Measurements from ENCODE around the gene SEC61B.
A peak's percentile ranks its signal among the peaks of the same experiment; 100 is the strongest.

The SEC61B gene

DNA sequence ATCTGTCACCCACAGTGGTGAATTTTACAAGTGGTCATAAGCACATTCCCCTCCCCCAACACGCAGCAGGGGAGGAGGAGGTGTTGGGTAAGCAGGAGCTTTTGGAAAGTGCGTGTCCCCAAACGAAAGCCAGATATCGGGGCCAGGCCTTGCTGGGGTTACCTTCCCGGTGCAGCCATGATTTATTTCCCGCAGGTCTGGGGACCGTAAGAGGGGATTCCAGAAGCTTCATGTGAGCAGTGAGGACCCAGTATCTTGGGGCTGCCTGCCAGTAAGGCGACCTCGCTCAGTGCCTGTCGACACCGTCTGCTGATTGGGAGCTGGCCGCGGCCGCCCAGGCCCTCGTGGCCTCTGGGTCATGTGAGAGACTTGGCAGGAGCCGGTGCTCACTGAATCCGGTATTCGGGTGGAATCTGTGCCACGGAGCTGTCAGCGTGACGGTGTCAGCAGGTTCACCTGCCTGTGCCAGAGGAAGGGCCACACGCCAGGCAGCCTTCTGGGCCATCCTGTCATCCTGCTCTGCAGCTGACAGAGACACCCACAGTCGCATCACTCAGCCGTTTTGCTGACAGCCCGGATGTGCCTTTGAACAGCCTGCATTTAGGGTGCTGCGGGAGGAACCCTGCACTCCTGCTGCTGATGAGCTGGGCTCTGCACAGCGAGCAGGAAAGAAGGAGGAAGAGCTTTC lies 37.3 kb downstream of the SEC61B start:
- TF ChIP-seq, protein P1, sequence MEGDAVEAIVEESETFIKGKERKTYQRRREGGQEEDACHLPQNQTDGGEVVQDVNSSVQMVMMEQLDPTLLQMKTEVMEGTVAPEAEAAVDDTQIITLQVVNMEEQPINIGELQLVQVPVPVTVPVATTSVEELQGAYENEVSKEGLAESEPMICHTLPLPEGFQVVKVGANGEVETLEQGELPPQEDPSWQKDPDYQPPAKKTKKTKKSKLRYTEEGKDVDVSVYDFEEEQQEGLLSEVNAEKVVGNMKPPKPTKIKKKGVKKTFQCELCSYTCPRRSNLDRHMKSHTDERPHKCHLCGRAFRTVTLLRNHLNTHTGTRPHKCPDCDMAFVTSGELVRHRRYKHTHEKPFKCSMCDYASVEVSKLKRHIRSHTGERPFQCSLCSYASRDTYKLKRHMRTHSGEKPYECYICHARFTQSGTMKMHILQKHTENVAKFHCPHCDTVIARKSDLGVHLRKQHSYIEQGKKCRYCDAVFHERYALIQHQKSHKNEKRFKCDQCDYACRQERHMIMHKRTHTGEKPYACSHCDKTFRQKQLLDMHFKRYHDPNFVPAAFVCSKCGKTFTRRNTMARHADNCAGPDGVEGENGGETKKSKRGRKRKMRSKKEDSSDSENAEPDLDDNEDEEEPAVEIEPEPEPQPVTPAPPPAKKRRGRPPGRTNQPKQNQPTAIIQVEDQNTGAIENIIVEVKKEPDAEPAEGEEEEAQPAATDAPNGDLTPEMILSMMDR (IDR thresholded peaks at IDR 0.05), result no peak
- peak; percentile 34 for DNase-seq
- Mint-ChIP-seq H3K36me3 (ENCODE audit: low read depth) (no peaks in the 10 kb centered on the region), H3K4me1 (peaks cover 24% of the 10 kb centered on the region), H3K27ac (no peak overlapping the region), H3K4me3 (no peak overlapping the region), H3K9me3 (no peaks in the 10 kb centered on the region), H3K27me3 (ENCODE audit: low read depth, poor library complexity) (peaks cover 7% of the 10 kb centered on the region)

DNA sequence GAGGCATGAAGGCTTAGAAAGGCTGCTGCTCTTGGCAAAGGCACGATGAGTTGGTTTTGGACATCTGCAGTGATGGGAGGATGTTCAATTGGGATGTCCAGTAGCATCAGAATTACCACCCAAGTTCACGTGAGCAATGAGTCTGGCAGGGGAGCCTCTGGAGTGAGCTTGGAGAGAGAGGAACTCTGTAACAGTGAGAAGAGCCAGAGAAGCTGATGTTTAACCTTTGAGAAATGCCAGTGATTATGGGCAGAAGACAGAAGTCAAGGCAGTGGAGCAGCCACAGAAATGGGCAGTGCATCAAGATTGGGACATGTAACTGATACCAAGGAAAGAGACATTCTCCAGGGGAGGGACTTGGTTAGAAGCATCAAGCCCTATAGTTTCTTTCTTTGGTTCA lies 39.8 kb downstream of the SEC61B start:
- Mint-ChIP-seq H3K9me3 (no peaks in the 10 kb centered on the region), H3K27ac (no peak overlapping the region), H3K27me3 (ENCODE audit: low read depth, poor library complexity) (peaks cover 17% of the 10 kb centered on the region), H3K4me3 (no peak overlapping the region), H3K36me3 (ENCODE audit: low read depth) (no peaks in the 10 kb centered on the region), H3K4me1 (peaks cover 17% of the 10 kb centered on the region)
- DNase-seq, result no peak
- TF ChIP-seq, protein P1 (IDR thresholded peaks at IDR 0.05), result no peak

DNA sequence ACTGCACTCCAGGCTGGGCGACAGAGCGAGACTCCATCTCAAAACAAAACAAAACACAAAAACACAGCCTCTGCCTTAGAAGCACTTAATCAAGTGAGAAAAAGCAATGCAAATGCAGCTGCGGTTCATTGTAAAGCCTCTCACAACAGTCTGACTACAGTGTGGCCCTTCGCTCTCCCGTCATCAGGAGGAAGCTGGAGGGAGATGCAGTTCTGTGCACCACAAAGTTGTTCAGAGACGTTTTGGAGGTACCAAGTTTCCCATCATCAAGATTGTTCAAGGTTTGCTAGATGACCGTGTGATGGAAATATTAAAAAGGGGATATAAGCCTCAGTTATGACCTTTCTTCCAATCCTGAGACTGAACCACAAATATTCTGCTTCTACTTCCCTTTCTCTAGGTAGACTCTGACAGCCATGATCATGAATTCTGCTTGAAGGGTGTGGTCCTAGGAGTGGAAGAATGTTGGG lies 40.9 kb downstream of the SEC61B start:
- H3K27me3 Mint-ChIP-seq (ENCODE audit: low read depth, poor library complexity), result peaks cover 17% of the 10 kb centered on the region
- no peaks in the 10 kb centered on the region for H3K36me3 Mint-ChIP-seq (ENCODE audit: low read depth)
- H3K9me3 Mint-ChIP-seq, result no peaks in the 10 kb centered on the region
- no peak overlapping the region for H3K4me3 Mint-ChIP-seq
- peaks cover 17% of the 10 kb centered on the region for H3K4me1 Mint-ChIP-seq
- TF ChIP-seq, protein P1 (IDR thresholded peaks at IDR 0.05), result no peak
- DNase-seq, result no peak
- no peak overlapping the region for H3K27ac Mint-ChIP-seq

DNA sequence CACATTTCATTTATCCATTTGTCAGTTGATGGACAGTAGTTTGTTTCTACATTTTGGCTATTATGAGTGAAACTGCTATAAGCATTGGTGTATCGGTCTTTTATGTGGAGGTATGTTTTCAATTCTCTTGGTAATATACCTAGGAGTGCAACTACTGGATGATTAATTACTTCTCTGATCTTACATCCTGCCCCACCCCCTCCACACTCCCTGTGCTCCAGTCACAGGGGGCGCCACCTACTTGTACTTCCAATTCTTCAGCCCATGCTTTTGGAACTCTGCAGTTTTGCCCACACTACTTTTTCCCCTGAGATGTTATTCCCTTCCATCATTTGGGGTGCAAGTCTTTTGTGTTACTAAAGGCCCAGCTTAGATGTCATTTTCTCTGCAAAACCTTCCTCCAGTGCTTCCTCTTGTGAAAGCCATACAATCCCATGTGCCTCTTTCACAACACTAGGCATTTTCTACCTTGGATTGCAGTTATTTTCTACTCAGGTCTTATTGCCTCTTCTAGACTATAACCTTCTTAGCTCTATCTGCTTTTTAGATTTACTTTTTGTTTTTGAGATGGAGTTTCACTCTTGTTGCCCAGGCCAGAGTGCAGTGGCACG lies 42.1 kb downstream of the SEC61B start:
- TF ChIP-seq, protein P1 (IDR thresholded peaks at IDR 0.05), result no peak
- Mint-ChIP-seq H3K4me1 (peaks cover 8% of the 10 kb centered on the region), H3K27me3 (ENCODE audit: low read depth, poor library complexity) (peaks cover 17% of the 10 kb centered on the region), H3K27ac (no peak overlapping the region), H3K9me3 (no peaks in the 10 kb centered on the region), H3K36me3 (ENCODE audit: low read depth) (no peaks in the 10 kb centered on the region), H3K4me3 (no peak overlapping the region)
- peak; percentile 8 for DNase-seq

DNA sequence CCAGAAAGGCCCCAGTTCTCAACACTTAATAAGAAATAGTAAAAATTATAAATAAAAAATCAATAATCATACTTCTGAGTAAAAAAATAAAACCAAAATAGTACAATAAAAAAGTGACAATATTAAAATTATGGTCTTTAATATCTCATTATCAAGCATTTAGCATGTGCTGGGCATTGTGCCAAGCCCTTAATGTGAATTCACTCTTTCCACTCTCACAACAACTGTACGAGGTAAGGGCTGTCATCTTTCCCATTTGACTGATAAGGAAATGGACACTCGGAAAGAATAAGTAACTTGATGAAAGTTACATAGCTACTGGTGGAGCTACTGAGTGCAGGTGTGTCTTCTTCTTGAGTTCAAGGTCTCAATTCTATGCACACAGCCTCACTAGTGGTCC lies 43.6 kb downstream of the SEC61B start:
- Mint-ChIP-seq H3K36me3 (ENCODE audit: low read depth) (no peaks in the 10 kb centered on the region), H3K27ac (no peak overlapping the region), H3K9me3 (no peaks in the 10 kb centered on the region), H3K27me3 (ENCODE audit: low read depth, poor library complexity) (peaks cover 17% of the 10 kb centered on the region), H3K4me3 (no peak overlapping the region), H3K4me1 (no peaks in the 10 kb centered on the region)
- DNase-seq, result no peak
- TF ChIP-seq, protein P1 (IDR thresholded peaks at IDR 0.05), result no peak
